ENCODE data around the gene SLC9A2. TPM values are rescaled to one million over a fixed set of nuclear protein-coding genes. Genes with fewer than 3 reads are reported as not detected.

Gene SLC9A2
- total RNA-seq, 2 donors from 2014 or later, result not detected

- Mint-ChIP-seq H3K36me3 (ENCODE audit: low read depth) (no peaks in the 10 kb centered on the region), H3K9me3 (no peaks in the 10 kb centered on the region), H3K27me3 (ENCODE audit: insufficient read depth) (no peaks in the 10 kb centered on the region), H3K4me3 (no peak overlapping the region), H3K27ac (no peak overlapping the region), H3K4me1 (no peaks in the 10 kb centered on the region)
- H3K4me3 ChIP-seq (ENCODE audit: low read length), result no peak overlapping the region
- 100% methylated on average over 1 to 2 of the region's 2 CpGs for WGBS, 2 experiments (ENCODE audit: insufficient coverage in 1 of 2, insufficient read length in 1 of 2)
- no peaks in the 10 kb centered on the region for H3K4me1 ChIP-seq (ENCODE audit: control insufficient read depth, insufficient read depth, low read length)
- H3K27me3 ChIP-seq (ENCODE audit: control insufficient read depth, insufficient read depth, low read length, poor library complexity, severe bottlenecking), result no peaks in the 10 kb centered on the region
- no peaks in the 10 kb centered on the region for H3K36me3 ChIP-seq (ENCODE audit: control insufficient read depth, insufficient read depth, low read length)
- DNase-seq, result no peak
- no peak for TF ChIP-seq CTCF (conservative IDR thresholded peaks at IDR 0.05)
- no peak overlapping the region for H3K27ac ChIP-seq (ENCODE audit: low read depth, low read length)
- H3K9ac ChIP-seq (ENCODE audit: extremely low read depth, low read length, poor library complexity, severe bottlenecking), result no peak overlapping the region
- H3K9me3 ChIP-seq (ENCODE audit: control insufficient read depth, low read length), result no peaks in the 10 kb centered on the region
Observed at GRCh38 chr2:102696463-102696862, 77.1 kb downstream of the SLC9A2 start.

GRCh38 chr2:102698369-102699111 lies 79.2 kb downstream of the SLC9A2 start:
- WGBS, 2 experiments (ENCODE audit: insufficient coverage in 1 of 2, insufficient read length in 1 of 2), result 89 to 93% methylated on average over 4 to 6 of the region's 6 CpGs
- no peaks in the 10 kb centered on the region for H3K36me3 Mint-ChIP-seq (ENCODE audit: low read depth)
- no peaks in the 10 kb centered on the region for H3K9me3 ChIP-seq (ENCODE audit: control insufficient read depth, low read length)
- no peak overlapping the region for H3K27ac ChIP-seq (ENCODE audit: low read depth, low read length)
- H3K4me3 Mint-ChIP-seq, result no peak overlapping the region
- H3K4me1 ChIP-seq (ENCODE audit: control insufficient read depth, insufficient read depth, low read length), result no peaks in the 10 kb centered on the region
- H3K36me3 ChIP-seq (ENCODE audit: control insufficient read depth, insufficient read depth, low read length), result no peaks in the 10 kb centered on the region
- H3K9me3 Mint-ChIP-seq, result no peaks in the 10 kb centered on the region
- no peaks in the 10 kb centered on the region for H3K27me3 Mint-ChIP-seq (ENCODE audit: insufficient read depth)
- no peak overlapping the region for H3K4me3 ChIP-seq (ENCODE audit: low read length)
- DNase-seq, result no peak
- TF ChIP-seq CTCF (conservative IDR thresholded peaks at IDR 0.05), result no peak
- H3K9ac ChIP-seq (ENCODE audit: extremely low read depth, low read length, poor library complexity, severe bottlenecking), result no peak overlapping the region
- H3K4me1 Mint-ChIP-seq, result no peaks in the 10 kb centered on the region
- no peaks in the 10 kb centered on the region for H3K27me3 ChIP-seq (ENCODE audit: control insufficient read depth, insufficient read depth, low read length, poor library complexity, severe bottlenecking)
- H3K27ac Mint-ChIP-seq, result no peak overlapping the region

GRCh38 chr2:102703305-102703704 lies 84.0 kb downstream of the SLC9A2 start:
- H3K9me3 Mint-ChIP-seq, result no peaks in the 10 kb centered on the region
- no peak overlapping the region for H3K27ac Mint-ChIP-seq
- no peaks in the 10 kb centered on the region for H3K27me3 Mint-ChIP-seq (ENCODE audit: insufficient read depth)
- peaks cover 14% of the 10 kb centered on the region for H3K4me1 Mint-ChIP-seq
- WGBS, 2 experiments (ENCODE audit: insufficient coverage in 1 of 2, insufficient read length in 1 of 2), result 87% methylated on average over 2 of the region's 2 CpGs; no CpG with 5 or more reads in 1 of the 2 experiments
- Histone ChIP-seq H3K9me3 (ENCODE audit: control insufficient read depth, low read length) (no peaks in the 10 kb centered on the region), H3K27me3 (ENCODE audit: control insufficient read depth, insufficient read depth, low read length, poor library complexity, severe bottlenecking) (no peaks in the 10 kb centered on the region), H3K27ac (ENCODE audit: low read depth, low read length) (no peak overlapping the region), H3K4me1 (ENCODE audit: control insufficient read depth, insufficient read depth, low read length) (peaks cover 6% of the 10 kb centered on the region), H3K4me3 (ENCODE audit: low read length) (no peak overlapping the region), H3K36me3 (ENCODE audit: control insufficient read depth, insufficient read depth, low read length) (no peaks in the 10 kb centered on the region), H3K9ac (ENCODE audit: extremely low read depth, low read length, poor library complexity, severe bottlenecking) (no peak overlapping the region)
- TF ChIP-seq CTCF (conservative IDR thresholded peaks at IDR 0.05), result no peak
- no peaks in the 10 kb centered on the region for H3K36me3 Mint-ChIP-seq (ENCODE audit: low read depth)
- H3K4me3 Mint-ChIP-seq, result no peak overlapping the region
- no peak for DNase-seq
